ENCODE measurements around the gene GPR158. TPM values are rescaled to one million over a fixed set of nuclear protein-coding genes. Genes with fewer than 3 reads are reported as not detected.

The GPR158 gene
- total and polyA plus RNA-seq, 2 of the 8 experiments (the other 6 are each of a cell fraction or from before 2014, with no cell fraction given): 0.14 to 0.78 TPM

- TF ChIP-seq ATF3 (IDR thresholded peaks at IDR 0.05; ENCODE audit: insufficient read depth, low read depth, low read length) (no peak), TAF7 (optimal IDR thresholded peaks at IDR 0.05; ENCODE audit: borderline replicate concordance, low read depth, low read length) (no peak), POU5F1 (IDR thresholded peaks at IDR 0.05; ENCODE audit: low read depth, low read length) (no peak), SIN3A (conservative IDR thresholded peaks at IDR 0.05 in 1 of 2, IDR thresholded peaks at IDR 0.05 in 1 of 2; ENCODE audit: low read depth in 1 of 2, low read length in 2 of 2) (no peak)
Measured at GRCh38 chr10:25501912-25502311, 327.1 kb downstream of the GPR158 start (continued).
